Effector CD4-positive, alpha-beta T cell (primary cell): ENCODE results near the gene ABCB10.
A peak's percentile ranks its signal among the peaks of the same experiment; 100 is the strongest.
"Not testable (repeated sequence)": the region's sequence is repeated elsewhere in the genome, so short reads cannot be mapped to it uniquely, and the experiment has no call there.

Experiments used
- DNase-seq: peaks from one replicate; pipeline ENCODE4 v3.0.0-alpha.2; 2020

Gene ABCB10

DNA sequence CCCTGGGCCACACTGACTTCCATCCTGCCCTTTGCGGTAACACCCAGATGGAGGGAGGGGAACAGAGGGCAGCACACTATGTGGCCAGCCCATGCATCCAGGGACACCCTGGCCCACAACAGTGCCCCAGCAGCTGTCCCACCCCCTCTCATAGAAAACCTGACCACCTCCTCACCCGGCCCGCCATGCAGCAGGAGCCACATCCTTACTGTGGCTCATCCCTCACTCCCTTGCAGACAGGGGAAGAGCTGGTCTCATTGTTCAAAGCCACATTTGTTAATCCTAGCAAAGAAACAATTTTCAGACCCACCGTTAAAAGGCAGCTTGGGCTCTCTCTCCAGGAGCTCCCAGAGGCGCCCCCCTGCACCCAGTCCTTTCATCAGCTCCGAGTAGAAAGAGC lies 27.2 kb downstream of the ABCB10 start:
- DNase-seq: no peak

DNA sequence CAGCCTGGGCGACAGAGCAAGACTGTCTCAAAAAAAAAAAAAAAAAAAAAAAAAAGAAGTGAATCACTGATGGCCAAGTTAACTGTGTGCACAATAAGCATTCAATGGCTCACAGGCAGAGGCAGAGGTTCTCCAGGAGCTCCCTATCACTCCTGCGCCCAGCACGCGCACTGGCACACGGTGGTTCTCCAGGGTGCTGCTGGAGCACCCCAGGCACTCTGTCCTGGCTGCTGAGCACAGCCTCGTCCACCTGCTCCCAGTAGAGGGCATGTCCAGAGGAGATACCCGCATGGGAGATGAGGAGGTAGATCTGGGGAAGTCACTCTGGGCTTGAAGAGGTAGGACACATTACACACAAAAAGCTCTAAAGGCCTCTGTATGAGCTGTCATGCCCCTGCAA lies 28.9 kb downstream of the ABCB10 start:
- DNase-seq: no peak

DNA sequence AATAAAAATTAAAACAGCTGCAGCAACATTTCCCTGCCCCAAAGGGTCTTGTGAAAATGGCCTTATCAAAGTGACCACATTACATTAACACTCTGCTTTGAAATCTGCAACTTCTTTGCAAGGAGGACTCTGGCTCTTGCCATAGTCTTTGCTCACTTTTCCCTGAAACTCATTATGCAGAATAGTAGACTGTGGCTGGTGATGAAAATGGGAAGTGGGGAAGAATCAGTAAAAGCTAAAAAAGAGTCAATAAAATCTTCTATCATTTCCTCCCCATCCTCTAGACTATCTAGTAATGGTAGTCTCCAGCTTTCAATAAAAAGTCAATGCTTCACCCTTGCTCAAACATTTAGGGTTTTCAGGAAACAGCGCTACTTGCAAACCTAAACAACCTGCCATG lies 31.8 kb downstream of the ABCB10 start:
- no peak for DNase-seq

DNA sequence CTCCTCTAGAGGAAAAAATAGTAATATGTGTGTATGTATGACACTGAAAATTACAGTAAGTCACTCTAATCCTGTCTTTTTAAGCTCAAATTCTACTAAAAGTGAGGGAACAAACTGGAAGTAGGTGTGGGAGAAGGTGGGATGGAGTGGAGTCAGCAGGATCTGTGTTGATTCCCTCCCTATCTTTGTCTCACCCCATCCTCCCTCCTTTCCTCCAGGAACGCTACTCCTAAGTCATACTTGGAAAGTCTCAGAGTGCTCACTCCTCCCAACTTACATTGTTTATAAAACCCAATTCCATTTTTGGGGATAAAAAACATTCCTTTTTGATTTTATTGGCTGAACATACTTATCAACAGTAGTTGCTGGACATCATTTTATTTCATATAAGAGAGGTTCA lies 35.5 kb downstream of the ABCB10 start:
- no peak for DNase-seq

DNA sequence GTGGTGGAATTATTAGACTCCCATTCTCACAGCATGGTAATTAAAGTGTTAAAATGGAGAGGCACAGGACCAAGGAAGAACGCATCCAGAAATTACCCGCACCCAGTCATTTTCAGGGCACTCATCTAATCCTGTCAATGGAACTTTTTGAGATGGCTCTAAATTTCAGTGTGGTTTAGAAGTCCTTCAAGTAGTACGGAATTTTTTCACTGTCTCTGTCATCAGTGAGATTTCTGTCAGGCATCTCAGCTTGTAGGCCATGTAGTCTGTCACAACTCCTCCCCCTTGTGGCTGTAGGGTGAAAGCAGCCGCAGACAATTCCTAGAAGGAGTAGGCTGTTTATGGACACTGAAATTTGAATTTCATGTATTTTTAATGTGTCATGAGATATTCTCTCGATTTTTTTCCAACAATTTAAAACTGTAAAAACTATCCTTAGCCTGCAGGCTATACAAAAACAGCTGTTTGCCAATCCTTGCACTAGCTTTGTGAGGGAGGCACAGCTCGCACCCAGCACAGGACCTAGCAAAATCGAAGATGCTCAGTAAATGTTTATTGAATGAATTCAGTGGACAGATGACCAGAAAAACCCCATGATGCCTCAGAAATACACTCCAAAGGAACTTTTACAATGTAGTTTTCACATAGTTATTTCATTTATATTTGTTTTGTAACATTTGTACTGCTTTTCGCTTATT lies 43.8 kb downstream of the ABCB10 start:
- DNase-seq: peak; percentile 54

DNA sequence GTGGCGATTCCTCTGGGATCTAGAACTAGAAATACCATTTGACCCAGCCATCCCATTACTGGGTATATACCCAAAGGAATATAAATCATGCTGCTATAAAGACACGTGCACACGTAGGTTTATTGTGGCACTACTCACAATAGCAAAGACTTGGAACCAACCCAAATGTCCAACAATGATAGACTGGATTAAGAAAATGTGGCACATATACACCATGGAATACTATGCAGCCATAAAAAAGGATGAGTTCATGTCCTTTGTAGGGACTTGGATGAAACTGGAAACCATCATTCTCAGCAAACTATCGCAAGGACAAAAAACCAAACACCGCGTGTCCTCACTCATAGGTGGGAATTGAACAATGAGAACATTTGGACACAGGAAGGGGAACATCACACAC lies 46.9 kb downstream of the ABCB10 start:
- not testable (repeated sequence) for DNase-seq

DNA sequence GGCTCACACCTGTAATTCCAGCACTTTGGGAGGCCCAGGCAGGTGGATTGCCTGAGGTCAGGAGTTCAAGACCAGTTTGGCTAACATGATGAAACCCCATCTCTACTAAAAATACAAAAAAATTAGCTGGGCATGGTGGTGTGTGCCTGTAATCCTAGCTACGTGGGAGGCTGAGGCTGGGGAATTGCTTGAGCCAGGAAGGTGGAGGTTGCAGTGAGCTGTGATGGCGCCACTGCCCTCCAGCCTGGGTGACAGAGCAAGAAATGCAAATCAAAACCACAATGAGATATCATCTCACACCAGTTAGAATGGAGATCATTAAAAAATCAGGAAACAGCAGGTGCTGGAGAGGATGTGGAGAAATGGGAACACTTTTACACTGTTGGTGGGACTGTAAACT lies 47.3 kb downstream of the ABCB10 start:
- not testable (repeated sequence) for DNase-seq

DNA sequence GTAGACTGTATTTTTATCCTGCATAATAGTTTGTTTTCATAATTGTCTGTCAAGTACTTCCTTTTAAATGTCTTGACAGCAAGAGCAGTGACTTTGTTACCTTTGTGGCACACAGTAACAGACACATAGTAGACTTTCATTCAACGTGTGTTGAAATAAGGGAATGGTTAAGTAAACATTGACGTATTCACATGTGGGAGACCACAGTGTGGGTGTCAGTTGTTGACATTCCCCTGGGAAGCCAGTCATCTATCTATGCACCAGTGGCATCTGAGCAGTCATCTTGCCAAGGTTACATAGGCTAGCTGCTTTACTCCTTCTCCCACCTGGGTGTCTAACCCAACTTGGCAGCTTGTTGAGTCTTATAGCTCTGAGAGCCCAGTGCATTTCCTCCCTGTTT lies 48.9 kb downstream of the ABCB10 start:
- no peak for DNase-seq

DNA sequence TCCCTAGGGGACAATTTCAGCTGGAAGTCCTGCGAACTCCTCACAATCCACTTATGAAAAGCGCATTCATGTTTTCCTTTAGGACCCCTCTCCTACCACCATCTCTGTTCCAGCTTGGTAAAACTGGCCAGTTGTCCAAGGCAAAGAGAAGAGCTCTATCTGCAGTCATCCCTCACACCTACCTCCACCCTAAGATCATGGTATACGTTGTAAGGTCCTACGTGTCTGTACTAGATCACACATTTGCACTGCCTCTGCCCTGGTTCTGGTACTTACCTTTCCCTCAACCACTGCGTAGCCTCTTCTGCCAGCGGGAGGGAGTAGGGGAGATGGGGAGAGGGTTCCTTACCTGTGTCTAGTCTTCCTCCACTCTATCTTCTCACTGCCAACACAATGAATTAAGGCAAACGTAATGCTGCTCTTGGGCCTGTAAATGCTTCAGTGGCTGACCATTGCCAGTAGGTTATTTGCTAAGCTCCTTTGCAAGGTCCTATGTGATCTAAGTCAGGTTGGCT lies 49.6 kb downstream of the ABCB10 start:
- no peak for DNase-seq

DNA sequence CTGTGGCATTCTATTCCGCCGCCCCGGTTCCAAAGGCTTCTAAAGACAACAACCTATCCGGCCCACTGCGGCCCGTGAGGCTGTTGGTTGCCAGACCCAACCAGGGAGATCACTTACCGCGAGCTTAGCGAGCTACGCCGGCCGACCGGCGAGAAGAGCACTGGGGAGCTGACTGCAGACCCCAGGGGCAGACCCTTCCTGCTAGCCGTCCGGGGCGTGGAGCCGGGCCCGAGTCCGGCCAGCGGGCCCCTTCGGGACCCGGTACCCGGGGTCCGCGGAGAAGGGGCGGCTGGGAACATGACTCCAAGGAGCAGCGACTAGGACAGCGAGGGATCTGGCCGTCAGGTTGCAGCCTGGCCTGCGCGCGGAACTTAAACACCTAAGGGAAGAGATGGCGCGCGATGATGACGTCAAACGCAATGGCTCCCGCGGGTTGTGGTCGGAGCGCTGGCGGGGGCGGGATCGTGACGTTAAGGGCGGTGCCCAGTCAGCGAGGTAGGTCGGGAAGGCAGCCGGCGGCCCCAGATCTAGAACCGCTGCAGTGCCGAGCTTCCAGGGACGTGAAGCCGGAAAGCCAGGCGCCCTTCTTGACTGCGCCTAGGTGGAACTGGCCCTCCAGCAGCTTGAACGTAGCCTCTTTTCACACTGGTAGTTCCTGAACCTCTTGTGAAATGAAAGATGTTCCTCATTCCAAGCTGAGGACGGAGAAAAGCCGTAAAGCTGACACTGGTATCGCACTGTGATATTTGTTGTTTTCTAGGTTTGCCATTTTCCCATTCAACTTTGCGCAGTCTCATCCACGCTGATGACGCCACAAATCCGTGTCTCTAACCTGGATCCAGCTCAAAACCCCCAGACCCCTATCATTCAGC lies 50.3 kb downstream of the ABCB10 start, which contains the start of gene NUP133:
NUP133 (minus strand) TSS at position 391 of the 872 bp plus-strand sequence; CDS start at position 299, 92 bp downstream.
- DNase-seq: peak; percentile 99

DNA sequence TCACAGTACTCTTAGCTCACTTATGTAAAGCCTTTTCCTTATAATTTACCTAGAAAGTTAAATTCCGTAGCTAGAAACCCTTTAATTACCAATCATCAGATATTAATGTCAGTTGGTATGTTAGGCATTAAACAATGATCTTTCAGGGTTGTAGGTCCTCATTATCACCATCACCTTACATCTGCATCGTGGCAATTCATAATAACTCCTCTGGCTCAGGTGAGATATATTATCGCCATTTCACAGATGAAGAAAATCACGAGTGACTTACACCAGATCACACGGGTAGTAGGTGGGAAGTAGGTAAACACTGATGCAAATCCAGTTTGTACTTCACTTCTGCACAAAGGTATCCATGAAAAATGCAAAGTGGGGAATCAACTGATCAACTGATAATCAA lies 51.0 kb downstream of the ABCB10 start:
- DNase-seq: no peak

DNA sequence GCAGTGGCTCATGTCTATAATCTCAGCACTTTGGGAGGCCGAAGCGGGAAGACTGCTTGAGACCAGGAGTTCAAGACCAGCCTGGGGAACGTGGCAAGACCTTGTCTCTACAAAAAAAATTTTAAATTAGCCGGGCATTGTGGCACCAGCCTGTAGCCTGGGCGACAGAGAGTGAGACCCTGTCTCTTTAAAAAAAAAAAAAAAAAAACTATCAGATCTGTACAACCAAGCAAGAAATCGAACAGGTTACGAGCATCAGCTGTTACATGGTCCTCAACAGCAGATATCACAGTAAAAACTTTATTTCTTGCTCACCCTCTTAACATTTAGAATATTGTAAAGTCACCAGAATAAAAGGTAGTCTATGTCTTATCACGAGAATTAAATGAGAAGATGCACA lies 51.9 kb downstream of the ABCB10 start:
- DNase-seq: no peak

DNA sequence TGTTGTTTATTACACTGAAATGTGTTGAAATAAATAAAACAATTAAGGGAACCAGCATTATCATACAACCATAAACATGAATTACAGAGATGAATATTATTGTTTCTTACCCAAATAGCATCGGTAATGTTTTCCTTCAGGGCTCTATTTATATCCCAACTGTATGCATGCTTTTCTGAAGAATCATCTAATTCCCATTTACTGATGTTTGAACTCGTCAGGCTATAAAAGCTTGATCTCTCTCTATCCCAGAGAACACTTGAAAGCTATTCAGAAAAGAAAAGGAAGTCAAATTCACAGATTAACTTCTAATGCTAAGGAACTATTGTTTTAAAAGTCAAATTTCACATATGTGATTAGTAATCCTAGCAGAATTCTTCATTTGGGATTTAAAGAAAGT lies 62.7 kb downstream of the ABCB10 start:
- no peak for DNase-seq

DNA sequence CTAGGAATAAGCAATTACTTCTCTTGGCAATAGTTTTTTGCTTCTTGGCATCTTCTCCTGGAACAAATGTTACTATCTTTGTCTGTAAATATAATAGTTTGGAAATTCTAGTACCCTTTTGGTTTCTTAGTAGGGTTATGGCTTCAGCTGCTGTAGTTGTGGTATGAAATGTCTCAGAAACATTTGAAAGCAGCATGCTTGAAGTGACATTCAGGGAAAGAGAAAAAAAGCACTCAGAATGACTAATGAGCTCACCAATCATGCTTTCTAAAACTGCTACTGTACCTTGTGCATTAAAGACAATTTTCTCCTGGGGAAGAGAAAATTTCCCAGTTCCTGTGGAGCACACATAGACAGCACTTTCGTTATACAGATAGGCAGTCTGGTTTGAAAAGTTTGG lies 71.3 kb downstream of the ABCB10 start:
- DNase-seq: no peak

DNA sequence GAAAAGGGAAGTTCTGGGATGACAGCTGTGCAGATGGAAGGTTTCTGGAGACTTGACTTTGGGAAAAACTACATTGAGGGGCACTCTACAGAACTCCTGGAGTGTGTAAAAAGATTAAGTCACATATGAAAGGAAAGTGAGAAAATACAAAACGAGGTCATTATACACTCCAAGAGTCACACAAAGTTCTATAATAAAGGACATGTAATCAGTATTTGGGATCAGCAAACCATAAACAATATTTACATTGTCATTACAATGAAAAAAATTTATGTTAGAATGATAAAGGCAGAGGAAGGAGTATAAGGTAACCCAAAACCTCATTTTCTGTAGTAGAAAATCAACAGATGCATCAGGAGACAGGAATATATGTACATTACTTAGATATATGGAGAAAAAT lies 73.2 kb downstream of the ABCB10 start:
- no peak for DNase-seq

DNA sequence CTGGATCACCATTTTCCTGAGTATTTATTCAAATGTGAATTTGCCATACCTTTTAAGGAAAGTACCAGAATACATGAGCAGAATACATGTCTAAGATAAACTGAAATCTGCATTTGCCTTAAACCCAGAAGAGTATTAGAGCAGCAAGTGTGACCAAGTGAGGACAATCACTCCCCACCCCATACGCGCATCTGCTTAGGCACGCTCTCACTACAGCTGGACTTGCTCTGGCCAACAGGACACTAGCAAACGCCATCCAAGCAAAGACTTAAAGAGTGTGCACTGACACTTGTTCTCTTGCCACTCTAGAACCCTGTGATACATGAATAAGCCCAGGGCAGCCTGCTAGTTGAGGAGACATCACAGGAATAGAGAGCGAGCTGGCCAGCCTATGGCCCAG lies 76.0 kb downstream of the ABCB10 start:
- DNase-seq: no peak

DNA sequence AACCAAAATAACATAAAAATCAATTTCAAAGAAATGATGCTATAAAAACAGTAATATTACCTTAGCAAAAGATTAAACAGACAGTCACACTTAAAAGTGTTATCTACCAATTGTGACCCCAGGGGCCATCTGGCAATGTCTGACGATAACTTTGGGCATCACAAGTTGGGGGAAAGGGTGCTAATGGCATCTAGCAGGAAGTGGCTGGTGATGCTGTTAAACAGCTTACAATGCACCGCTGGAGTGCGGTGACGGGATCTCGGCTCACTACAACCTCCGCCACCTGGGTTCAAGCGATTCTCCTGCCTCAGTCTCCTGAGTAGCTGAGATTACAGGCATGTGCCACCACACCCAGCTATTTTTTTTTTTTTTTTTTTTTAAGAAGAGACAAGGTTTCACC lies 78.0 kb downstream of the ABCB10 start:
- no peak for DNase-seq

DNA sequence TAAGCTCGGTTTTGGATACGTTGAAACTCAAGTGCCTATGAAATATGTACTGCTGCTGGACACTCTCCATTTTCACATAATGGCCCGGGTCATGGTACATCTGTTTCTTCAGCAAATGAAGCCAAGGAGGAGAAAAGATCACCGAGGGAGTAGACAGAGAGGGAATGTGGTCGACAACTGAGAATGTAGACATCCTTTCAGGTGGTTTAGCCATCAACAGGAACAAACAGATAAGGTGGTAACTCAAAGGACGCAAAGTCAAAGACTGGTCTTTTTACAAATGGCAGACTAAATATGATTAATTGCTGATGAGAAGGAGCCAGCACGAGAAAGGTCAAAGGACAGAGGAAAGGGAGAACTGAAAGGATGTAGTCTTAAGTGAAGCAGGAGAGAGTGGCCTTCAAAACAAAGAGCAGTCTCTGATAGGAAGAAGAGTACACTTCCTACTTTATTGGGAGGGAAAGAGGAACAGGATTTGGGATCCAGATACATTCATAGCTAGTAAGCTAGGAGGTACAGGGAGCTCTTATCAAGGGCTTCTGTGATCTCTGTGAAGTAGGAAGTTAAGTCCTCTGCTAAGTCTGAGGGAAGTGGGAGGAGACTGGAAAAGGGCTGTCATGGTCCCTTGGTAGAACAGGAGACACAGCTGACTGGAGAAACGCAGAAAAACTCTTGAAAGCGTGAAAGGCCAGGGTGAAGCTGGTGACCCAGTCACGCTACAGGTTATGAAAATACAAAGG lies 78.7 kb downstream of the ABCB10 start:
- DNase-seq: no peak

DNA sequence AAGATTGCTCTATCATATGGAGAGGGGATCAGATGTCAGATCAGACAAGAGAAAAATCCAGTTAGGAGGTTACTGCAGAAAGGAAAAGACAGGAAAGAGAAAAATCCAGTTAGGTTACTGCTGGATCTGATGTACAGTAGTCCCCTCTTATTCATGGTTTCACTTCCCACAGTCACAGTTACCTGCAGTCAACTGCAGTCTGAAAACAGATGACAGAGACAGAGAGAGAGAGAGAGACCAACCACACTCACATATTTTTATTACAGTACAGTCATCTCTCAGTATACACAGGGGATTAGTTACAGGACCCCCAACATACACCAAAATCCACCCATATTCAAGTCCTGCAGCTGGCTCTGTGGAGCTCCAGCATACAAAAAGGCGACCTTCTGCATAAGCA lies 79.7 kb downstream of the ABCB10 start:
- DNase-seq: no peak

DNA sequence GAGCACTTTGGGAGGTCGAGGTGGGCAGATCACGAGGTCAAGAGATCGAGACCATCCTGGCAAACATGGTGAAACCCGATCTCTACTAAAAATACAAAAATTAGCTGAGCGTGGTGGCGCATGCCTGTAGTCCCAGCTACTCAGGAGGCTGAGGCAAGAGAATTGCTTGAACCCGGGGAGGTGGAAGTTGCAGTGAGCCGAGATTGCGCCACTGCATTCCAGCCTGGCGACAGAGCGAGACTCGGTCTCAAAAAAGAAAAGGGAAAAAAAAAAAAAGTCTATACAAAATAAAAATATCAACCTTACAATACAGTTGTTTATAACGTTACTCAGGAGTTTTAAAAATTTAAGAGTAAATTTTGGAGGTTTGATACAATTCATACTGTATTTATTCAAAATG lies 82.6 kb downstream of the ABCB10 start:
- not testable (repeated sequence) for DNase-seq

DNA sequence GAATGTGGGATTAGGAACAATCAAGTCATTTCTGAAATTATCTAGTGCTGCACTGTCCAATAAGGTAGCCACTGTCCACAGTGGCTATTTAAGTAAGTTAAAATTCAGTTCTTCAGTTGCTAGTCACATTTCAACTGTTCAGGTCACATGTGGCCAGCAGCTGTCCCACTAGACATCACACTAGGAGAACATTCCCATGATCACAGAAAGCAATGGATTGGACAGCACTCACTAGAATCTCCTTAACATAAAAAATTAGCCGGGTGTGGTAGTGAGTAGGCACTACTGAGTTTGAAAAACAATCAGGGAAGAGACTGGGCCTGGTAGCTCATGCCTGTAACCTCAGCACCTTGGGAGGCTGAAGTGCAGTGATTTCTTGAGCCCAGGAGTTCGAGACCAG lies 84.0 kb downstream of the ABCB10 start:
- DNase-seq: no peak

DNA sequence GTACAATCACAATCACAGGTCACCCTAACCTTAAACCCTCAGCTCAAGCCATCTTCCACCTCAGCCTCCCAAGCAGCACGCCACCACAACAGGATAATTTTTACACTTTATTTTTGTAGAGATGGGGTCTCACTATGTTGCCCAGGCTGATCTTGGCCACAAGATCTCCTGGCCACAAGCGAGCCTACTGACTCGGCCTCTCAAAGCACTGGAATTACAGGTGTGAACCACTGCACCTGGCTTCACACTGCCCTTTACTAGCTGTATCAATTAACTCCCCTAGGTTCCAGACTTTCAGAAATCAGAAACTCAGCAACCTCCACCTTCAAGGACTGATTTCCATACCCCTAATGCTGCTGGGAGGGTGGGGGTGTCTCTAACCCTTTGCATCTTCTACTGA lies 87.3 kb downstream of the ABCB10 start:
- no peak for DNase-seq

DNA sequence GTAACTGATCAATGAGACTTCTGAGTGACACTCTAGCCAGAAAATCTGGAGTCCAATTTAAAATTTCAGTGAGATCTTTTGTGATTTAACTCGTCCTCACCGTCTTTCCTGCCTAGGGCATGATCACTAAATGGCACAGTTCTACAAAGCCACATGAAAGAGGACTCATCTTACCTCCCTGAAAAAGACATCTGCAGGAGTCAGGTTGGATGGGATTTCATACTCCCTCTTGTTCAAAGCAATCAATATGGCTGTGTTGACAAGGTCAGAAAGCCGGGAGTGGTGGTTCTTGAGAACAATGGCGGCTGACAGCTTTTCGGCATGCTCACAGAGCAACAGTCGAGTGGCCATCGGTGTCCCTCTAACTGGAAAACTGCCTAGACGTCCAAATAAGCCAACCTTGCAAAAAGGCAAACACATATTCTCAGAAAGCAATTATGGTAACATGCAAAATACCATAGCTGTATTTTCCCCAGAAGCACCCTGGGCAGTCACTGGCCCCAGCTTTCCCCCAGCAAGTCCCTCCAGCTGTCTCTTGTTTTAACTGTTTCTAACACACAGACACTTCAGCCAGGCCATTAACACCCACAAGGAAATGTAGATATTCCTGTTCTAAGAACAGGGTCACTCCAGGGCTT lies 88.0 kb downstream of the ABCB10 start:
- DNase-seq: no peak
